Omental fat pad (tissue), 4 donors: ENCODE measurements around the gene TMEM134. TPM values are rescaled to one million over a fixed set of nuclear protein-coding genes. Genes with fewer than 3 reads are reported as not detected.

Experiments
- ATAC-seq: fragments of 150-250 bp; one replicate; pipeline ENCODE4 v1.9.1; 2016; ENCODE audit warnings: mild to moderate bottlenecking, moderate library complexity; ENCODE audit not compliant: low FRiP score
- DNase-seq: peaks from one replicate; pipeline ENCODE4 v3.0.0-alpha.2; 2019; ENCODE audit warnings: low spot score
- total RNA-seq, 4 donors: library from RNA; depleted of rRNA; stranded (reverse); fragments of >200 nt; gene quantifications; one replicate each; pipeline ENCODE4 v1.1.0, GENCODE V29; 2016
- TF ChIP-seq, protein P1 (sequence below), 3 donors: fragments of 450-650 bp; IDR thresholded peaks; one replicate each; pipeline ENCODE4 v1.5.1; 2016 to 2017; ENCODE audit warnings: antibody characterized with exemption in 3 of 3, mild to moderate bottlenecking in 3 of 3, moderate library complexity in 2 of 3

Gene TMEM134
- total RNA-seq, 4 donors from 2014 or later = 33.6 to 56.6 (median 44.0) TPM

DNA sequence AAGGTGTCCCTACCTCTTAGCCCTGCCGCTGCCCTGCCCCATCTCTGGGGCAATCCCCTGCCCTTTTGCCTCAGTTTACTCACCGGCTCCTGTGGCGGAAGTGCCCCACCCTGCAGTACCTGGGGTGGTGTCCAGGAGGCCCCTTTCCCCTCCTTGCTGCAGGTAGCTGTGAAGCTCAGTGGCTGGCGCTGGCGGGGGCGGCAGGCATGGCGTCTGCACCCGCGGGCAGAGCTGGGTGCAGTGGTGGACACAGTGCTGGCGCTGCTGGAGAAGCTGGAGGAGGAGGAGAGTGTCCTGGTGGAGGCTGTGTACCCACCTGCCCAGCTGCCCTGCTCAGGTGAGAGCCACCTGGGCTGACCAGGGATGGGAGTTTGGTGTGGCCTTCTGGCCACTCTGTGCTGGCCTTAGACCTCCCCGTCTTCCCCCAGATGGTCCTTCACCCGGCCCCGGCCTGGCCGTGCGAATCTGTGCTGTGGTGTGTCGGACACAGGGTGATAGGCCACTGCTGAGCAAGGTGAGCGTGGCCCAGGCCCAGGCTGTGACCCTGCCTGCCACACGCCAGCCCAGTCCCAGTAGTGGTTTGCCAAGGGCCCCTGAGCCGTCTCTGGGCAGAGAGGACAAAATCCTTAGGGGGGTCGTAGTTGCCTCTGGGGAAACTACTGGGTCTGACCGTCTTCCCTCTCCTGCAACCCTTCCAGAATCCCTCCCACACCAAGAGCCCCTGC lies 49.6 kb downstream of the TMEM134 start:
- no peak for DNase-seq
- ATAC-seq = no peak
- TF ChIP-seq, protein P1, sequence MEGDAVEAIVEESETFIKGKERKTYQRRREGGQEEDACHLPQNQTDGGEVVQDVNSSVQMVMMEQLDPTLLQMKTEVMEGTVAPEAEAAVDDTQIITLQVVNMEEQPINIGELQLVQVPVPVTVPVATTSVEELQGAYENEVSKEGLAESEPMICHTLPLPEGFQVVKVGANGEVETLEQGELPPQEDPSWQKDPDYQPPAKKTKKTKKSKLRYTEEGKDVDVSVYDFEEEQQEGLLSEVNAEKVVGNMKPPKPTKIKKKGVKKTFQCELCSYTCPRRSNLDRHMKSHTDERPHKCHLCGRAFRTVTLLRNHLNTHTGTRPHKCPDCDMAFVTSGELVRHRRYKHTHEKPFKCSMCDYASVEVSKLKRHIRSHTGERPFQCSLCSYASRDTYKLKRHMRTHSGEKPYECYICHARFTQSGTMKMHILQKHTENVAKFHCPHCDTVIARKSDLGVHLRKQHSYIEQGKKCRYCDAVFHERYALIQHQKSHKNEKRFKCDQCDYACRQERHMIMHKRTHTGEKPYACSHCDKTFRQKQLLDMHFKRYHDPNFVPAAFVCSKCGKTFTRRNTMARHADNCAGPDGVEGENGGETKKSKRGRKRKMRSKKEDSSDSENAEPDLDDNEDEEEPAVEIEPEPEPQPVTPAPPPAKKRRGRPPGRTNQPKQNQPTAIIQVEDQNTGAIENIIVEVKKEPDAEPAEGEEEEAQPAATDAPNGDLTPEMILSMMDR (IDR thresholded peaks at IDR 0.05) = no peak

DNA sequence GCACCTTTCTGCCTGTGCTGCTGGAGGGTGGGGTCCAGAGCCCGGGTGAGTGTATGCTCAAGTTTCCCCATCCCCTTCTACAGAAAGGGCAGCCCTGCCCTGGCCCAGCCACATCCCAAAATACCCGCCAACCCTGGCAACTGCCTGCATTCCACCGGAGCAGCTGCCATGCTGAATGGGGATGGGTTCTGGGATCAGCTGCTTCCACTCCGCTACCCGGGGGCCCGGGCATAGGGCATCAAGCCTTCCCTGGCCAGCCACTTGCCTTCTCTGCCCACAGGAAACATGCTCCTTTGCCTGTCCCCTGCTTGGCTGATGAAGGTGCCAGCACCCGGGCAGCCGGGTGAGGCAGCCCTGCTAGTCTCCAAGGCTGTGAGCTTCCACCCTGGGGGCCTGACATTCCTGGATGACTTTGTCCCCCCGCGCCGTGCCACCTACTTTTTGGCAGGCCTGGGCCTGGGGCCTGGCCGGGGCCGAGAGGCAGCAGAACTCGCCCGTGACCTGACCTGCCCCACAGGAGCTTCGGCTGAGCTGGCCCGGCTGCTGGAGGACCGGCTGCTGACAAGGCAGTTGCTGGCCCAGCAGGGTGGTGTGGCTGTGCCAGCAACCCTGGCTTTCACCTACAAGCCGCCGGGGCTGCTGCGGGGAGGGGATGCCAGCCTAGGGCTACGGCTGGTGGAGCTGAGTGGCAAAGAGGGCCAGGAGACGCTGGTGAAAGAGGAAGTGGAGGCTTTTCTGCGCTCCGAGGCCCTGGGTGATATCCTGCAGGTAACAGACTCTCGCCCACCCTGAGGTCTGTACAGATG lies 50.4 kb downstream of the TMEM134 start:
- DNase-seq (no peak), ATAC-seq (no peak)

DNA sequence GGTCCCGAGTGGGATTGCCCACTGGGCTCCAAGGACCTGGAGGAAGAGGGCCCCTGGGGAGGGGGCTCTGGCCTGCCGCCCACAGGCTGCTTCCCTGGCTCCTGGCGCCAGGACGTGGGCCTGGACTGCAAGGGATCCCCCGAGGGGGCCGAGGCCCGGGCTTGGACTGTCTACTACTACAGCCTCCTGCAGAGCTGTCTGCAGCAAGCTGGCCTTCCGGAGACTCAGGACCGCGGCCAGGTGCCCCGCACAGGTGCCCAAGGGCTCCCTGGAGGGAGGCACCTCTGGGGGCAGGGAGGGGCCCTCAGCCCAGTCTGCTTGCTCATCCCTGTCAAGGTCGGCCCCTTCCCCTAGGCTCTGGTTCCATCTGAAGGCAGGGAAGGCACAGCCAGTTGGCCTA lies 51.6 kb downstream of the TMEM134 start:
- TF ChIP-seq, protein P1 (IDR thresholded peaks at IDR 0.05) = no peak
- no peak for DNase-seq
- ATAC-seq = no peak

More for the DNA sequence above, 50.4 kb downstream of the TMEM134 start:
- TF ChIP-seq, protein P1 (IDR thresholded peaks at IDR 0.05) = no peak

DNA sequence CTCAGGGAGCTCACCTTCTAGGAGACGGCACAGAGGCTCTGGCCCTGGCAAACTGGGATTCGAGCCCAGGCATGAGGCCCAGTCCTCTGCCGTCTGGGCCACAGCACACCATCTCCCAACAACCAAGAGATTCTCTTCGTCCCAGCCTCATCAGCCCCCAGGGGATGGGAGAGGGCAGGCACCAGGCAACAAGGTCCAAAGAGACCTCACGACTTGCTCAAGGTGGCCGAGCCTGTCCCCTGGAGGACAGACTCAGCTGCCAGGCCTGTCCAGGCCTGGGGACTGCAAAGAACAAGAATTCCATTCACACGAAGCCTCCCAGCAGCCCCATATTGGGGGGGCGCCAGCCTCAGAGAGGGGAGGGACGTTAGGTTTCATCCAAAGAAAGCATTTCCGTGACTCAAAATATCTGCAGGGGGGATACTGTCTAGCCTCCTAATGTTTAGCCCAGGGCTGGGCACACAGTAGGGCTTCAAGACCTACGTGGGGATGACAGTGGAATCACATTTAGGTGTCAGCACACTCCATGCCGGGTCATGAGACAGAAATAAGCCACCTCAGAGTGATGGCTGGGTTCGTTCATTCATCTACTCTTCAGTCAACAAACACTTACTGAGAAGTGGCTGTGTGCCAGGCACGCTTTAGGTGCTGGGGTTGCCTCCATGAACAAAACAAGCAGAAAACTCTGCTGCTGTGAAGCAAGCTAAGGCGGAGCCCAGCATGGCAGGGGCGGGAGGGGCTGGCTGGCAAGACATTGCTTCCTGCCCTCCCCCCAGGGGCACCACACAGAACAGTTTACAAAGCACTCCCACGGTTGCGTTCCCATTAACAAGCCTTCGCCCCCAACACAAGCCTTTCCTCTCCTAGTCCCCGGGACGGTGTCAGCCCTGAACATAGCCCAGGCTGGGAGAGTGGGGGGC lies 52.4 kb downstream of the TMEM134 start:
- TF ChIP-seq, protein P1 (IDR thresholded peaks at IDR 0.05) = no peak
- no peak for ATAC-seq
- DNase-seq = no peak

DNA sequence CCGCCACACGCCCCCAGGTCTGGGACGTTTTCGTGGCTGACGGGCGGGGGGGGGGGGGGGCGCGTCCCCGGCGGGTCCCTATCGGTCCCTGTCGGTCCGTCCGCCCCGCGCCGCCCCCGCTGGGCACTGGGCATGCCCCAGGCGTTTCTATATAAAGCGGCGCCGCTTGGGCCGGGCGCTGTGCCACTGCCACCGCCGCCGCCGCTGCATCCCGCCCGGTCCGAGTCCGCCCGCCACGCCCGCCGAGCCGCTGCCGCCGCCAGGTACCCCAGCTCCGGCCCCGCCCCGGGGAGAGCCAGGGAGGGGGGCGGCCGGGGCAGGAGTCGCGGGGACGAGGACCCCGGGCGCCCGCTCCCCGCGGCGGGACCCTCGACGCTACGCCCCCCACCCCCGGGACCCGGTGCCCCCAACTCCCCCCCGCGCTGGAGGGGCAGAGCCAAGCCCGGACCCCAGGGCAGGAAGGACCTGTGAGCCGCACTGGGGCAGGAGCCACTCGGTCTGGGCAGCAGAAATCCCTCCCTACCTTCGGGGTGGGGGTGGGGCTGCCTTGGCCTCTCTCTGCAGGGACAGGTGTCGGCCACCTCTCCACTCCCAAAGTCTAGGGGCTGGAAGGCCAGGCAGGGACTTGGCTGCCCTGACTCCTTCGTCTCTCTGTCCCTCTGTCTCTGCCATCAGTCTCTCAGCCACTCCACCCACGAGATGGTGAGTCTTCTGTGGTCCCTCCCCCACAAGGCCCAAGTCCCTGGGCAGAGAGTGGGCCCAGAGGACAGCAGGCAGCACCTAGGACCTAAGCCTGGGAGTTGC lies 53.3 kb downstream of the TMEM134 start, which contains the start of gene CARNS1:
Gene CARNS1 (plus strand): TSS at position 178 of the 804 bp plus-strand sequence. CDS start 522 bp downstream, at position 700.
- TF ChIP-seq, protein P1 (IDR thresholded peaks at IDR 0.05) = no peak
- DNase-seq = no peak
- ATAC-seq = no peak
